Neuronal stem cell (in vitro differentiated cells): ENCODE results near the gene RBL2.

Source experiments
- DNase-seq: peaks from one replicate; pipeline ENCODE4 v3.0.0-alpha.2; 2013; ENCODE audit warnings: low spot score
- H2AFZ ChIP-seq: one replicate; pipeline ENCODE4 v1.6.1; 2013; ENCODE audit warnings: mild to moderate bottlenecking, low read length, inconsistent platforms
- H2AK5ac ChIP-seq: 2 replicates; pipeline ENCODE4 v1.6.1; 2013; ENCODE audit warnings: low read depth, mild to moderate bottlenecking, inconsistent platforms, low read length, moderate library complexity, mixed read lengths
- H2BK120ac ChIP-seq: 2 replicates; pipeline ENCODE4 v1.6.1; 2013; ENCODE audit warnings: low read depth, mild to moderate bottlenecking, inconsistent platforms, low read length, moderate library complexity, mixed read lengths
- H2BK12ac ChIP-seq: one replicate; pipeline ENCODE4 v1.6.1; 2013; ENCODE audit warnings: low read length, inconsistent platforms
- H2BK15ac ChIP-seq: 2 replicates; pipeline ENCODE4 v1.6.1; 2013; ENCODE audit warnings: mild to moderate bottlenecking, low read length, inconsistent platforms, mixed read lengths
- H2BK5ac ChIP-seq: one replicate; pipeline ENCODE4 v1.6.1; 2013; ENCODE audit warnings: inconsistent platforms, mild to moderate bottlenecking, low read length, moderate library complexity
- H3K14ac ChIP-seq: one replicate; pipeline ENCODE4 v1.6.1; 2013; ENCODE audit warnings: low read length, inconsistent platforms
- H3K18ac ChIP-seq: 2 replicates; pipeline ENCODE4 v1.6.1; 2013; ENCODE audit warnings: low read length, inconsistent platforms
- H3K23ac ChIP-seq: 2 replicates; pipeline ENCODE4 v1.6.1; 2013; ENCODE audit warnings: low read depth, mild to moderate bottlenecking, mixed read lengths, low read length, inconsistent platforms; ENCODE audit not compliant: poor library complexity
- H3K27ac ChIP-seq: replicated peaks from 3 replicates; pipeline ENCODE4 v1.5.1; 2013; ENCODE audit warnings: low read length, inconsistent platforms
- H3K27me3 ChIP-seq, 3 experiments: 2 replicates each; pipeline ENCODE4 v1.6.1; 2013; ENCODE audit warnings: low read length in 3 of 3, mild to moderate bottlenecking in 2 of 3, inconsistent platforms in 1 of 3, low read depth in 1 of 3, mixed read lengths in 1 of 3, moderate library complexity in 1 of 3; ENCODE audit not compliant: control insufficient read depth in 3 of 3, insufficient read depth in 3 of 3
- H3K36me3 ChIP-seq, 2 donors: replicated peaks in 1 of 2; 2 replicates each; pipeline ENCODE4 v1.6.1; 2013; ENCODE audit warnings: low read length in 2 of 2; ENCODE audit not compliant: control insufficient read depth in 2 of 2, insufficient read depth in 2 of 2
- H3K4ac ChIP-seq: 2 replicates; pipeline ENCODE4 v1.6.1; 2013; ENCODE audit warnings: inconsistent platforms, mild to moderate bottlenecking, low read length, moderate library complexity
- H3K4me1 ChIP-seq, 2 donors: 1 replicate in 1 of 2; 2 replicates in 1 of 2; pipeline ENCODE4 v1.6.1; 2013; ENCODE audit warnings: low read length in 2 of 2, low read depth in 1 of 2; ENCODE audit not compliant: control insufficient read depth in 2 of 2, insufficient read depth in 1 of 2
- H3K4me2 ChIP-seq: one replicate; pipeline ENCODE4 v1.6.1; 2013; ENCODE audit warnings: mild to moderate bottlenecking, low read length, inconsistent platforms; ENCODE audit not compliant: insufficient read depth, poor library complexity, severe bottlenecking
- H3K4me3 ChIP-seq, 2 donors: 2 replicates each; pipeline ENCODE4 v1.5.1; 2013; ENCODE audit warnings: low read length in 2 of 2, mild to moderate bottlenecking in 2 of 2, inconsistent platforms in 1 of 2, moderate library complexity in 1 of 2
- H3K79me1 ChIP-seq: one replicate; pipeline ENCODE4 v1.6.1; 2013; ENCODE audit warnings: low read depth, mild to moderate bottlenecking, inconsistent platforms, low read length, moderate library complexity
- H3K9ac ChIP-seq: one replicate; pipeline ENCODE4 v1.6.1; 2013; ENCODE audit warnings: mild to moderate bottlenecking, low read depth, low read length, inconsistent platforms; ENCODE audit not compliant: poor library complexity
- H3K9me3 ChIP-seq, 2 donors: replicated peaks in 1 of 2; 2 replicates each; pipeline versions ENCODE3 to v1.6.1; 2013; ENCODE audit warnings: low read length in 2 of 2, mild to moderate bottlenecking in 2 of 2, inconsistent platforms in 1 of 2, low read depth in 1 of 2, mixed read lengths in 1 of 2, moderate library complexity in 1 of 2; ENCODE audit not compliant: control insufficient read depth in 2 of 2, insufficient read depth in 1 of 2
- H4K8ac ChIP-seq: one replicate; pipeline ENCODE4 v1.6.1; 2013; ENCODE audit warnings: low read depth, mild to moderate bottlenecking, inconsistent platforms, low read length, moderate library complexity
- H4K91ac ChIP-seq: one replicate; pipeline ENCODE4 v1.6.1; 2013; ENCODE audit warnings: low read length, low read depth, mild to moderate bottlenecking, inconsistent platforms; ENCODE audit not compliant: poor library complexity
- WGBS, 2 donors: extraction: QIAGEN DNeasy Blood & Tissue Kit; methylation state at CpG; one replicate each; pipeline ENCODE4 v1.1.7; 2013; ENCODE audit warnings: missing lambda C conversion rate in 2 of 2, mixed read lengths in 1 of 2; ENCODE audit not compliant: insufficient read length in 2 of 2, insufficient replicate concordance in 1 of 2; ENCODE audit errors: extremely low coverage in 2 of 2; 5-methylcytosine and 5-hydroxymethylcytosine counted together

The RBL2 gene

GRCh38 chr16:53529513-53529912 is 95.2 kb downstream of the RBL2 start:
- H3K79me1 ChIP-seq = no peaks in the 10 kb centered on the region
- H3K9me3 ChIP-seq = no peaks in the 10 kb centered on the region
- no CpG with 5 or more reads among the region's 14 CpGs for WGBS, 2 donors
- H3K14ac ChIP-seq = no peak overlapping the region
- no peak overlapping the region for H2BK12ac ChIP-seq
- H3K27me3 ChIP-seq = no peaks in the 10 kb centered on the region
- no peak overlapping the region for H2BK120ac ChIP-seq
- no peak overlapping the region for H3K9ac ChIP-seq
- no peak overlapping the region for H2BK15ac ChIP-seq
- no peak overlapping the region for H3K18ac ChIP-seq
- no peak overlapping the region for H4K8ac ChIP-seq
- no peak overlapping the region for H3K4ac ChIP-seq
- H3K4me1 ChIP-seq = no peaks in the 10 kb centered on the region
- no peak overlapping the region for H2BK5ac ChIP-seq
- no peak overlapping the region for H2AFZ ChIP-seq
- H3K4me3 ChIP-seq = no peak overlapping the region
- no peaks in the 10 kb centered on the region for H3K36me3 ChIP-seq
- H3K27ac ChIP-seq = no peak overlapping the region
- no peak overlapping the region for H4K91ac ChIP-seq
- H3K4me2 ChIP-seq = no peak overlapping the region
- H2AK5ac ChIP-seq = no peak overlapping the region
- no peak overlapping the region for H3K23ac ChIP-seq
- DNase-seq = no peak

- no CpG with 5 or more reads among the region's 10 CpGs for WGBS, 2 donors
- Histone ChIP-seq H2BK12ac (no peak overlapping the region), H2BK15ac (no peak overlapping the region), H3K36me3 (no peaks in the 10 kb centered on the region), H3K27ac (no peak overlapping the region), H3K79me1 (no peaks in the 10 kb centered on the region), H3K4me3 (no peak overlapping the region), H2BK5ac (no peak overlapping the region), H3K23ac (no peak overlapping the region), H4K8ac (no peak overlapping the region), H3K9me3 (no peaks in the 10 kb centered on the region), H3K9ac (no peak overlapping the region), H3K4ac (no peak overlapping the region), H2AFZ (no peak overlapping the region), H3K4me2 (no peak overlapping the region), H3K4me1 (no peaks in the 10 kb centered on the region), H3K18ac (no peak overlapping the region), H3K14ac (no peak overlapping the region), H2AK5ac (no peak overlapping the region), H4K91ac (no peak overlapping the region), H2BK120ac (no peak overlapping the region), H3K27me3 (no peaks in the 10 kb centered on the region)
- DNase-seq = no peak
Measured at GRCh38 chr16:53530046-53530445, 95.8 kb downstream of the RBL2 start.

- Histone ChIP-seq H2BK15ac (no peak overlapping the region), H4K8ac (no peak overlapping the region), H2BK120ac (no peak overlapping the region), H3K4me2 (no peak overlapping the region), H3K4ac (no peak overlapping the region), H3K27me3 (no peaks in the 10 kb centered on the region), H3K9me3 (no peaks in the 10 kb centered on the region), H3K27ac (no peak overlapping the region), H2AK5ac (no peak overlapping the region), H2BK5ac (no peak overlapping the region), H3K4me3 (no peak overlapping the region), H3K79me1 (no peaks in the 10 kb centered on the region), H3K4me1 (no peaks in the 10 kb centered on the region), H3K23ac (no peak overlapping the region), H3K18ac (no peak overlapping the region), H3K36me3 (no peaks in the 10 kb centered on the region), H3K9ac (no peak overlapping the region), H2BK12ac (no peak overlapping the region), H2AFZ (no peak overlapping the region), H3K14ac (no peak overlapping the region), H4K91ac (no peak overlapping the region)
- no CpG with 5 or more reads among the region's 1 CpG for WGBS, 2 donors
- DNase-seq = no peak
Measured at GRCh38 chr16:53530741-53531140, 96.5 kb downstream of the RBL2 start.

GRCh38 chr16:53534206-53534605 is 99.9 kb downstream of the RBL2 start:
- Histone ChIP-seq H2BK15ac (no peak overlapping the region), H4K91ac (no peak overlapping the region), H3K4ac (no peak overlapping the region), H2BK5ac (no peak overlapping the region), H3K18ac (no peak overlapping the region), H3K4me2 (no peak overlapping the region), H2BK12ac (no peak overlapping the region), H3K27me3 (no peaks in the 10 kb centered on the region), H2AFZ (no peak overlapping the region), H2AK5ac (no peak overlapping the region), H3K79me1 (no peaks in the 10 kb centered on the region), H3K14ac (no peak overlapping the region), H3K9me3 (peaks cover 0 to 2% of the 10 kb centered on the region in 2 donors), H3K36me3 (no peaks in the 10 kb centered on the region), H3K4me1 (no peaks in the 10 kb centered on the region), H3K23ac (no peak overlapping the region), H4K8ac (no peak overlapping the region), H3K27ac (no peak overlapping the region), H2BK120ac (no peak overlapping the region), H3K4me3 (no peak overlapping the region), H3K9ac (no peak overlapping the region)
- DNase-seq = no peak
- WGBS, 2 donors = no CpG with 5 or more reads among the region's 2 CpGs
